Heart left ventricle (tissue), 13 donors: ENCODE measurements around the gene HTR3B.

Experiments
- CTCF ChIP-seq, 12 donors: fragments of 200-600 bp; sonication (generic) in 4 of 12; IDR thresholded peaks; one replicate each; pipeline versions ENCODE4 v1.5.0 to v1.8.0; 2018 to 2022; ENCODE audit warnings: antibody characterized with exemption in 12 of 12, mild to moderate bottlenecking in 5 of 12
- POLR2A ChIP-seq, 2 donors: fragments of 450-650 bp; IDR thresholded peaks; one replicate each; pipeline ENCODE4 v1.6.1; 2017; ENCODE audit warnings: antibody characterized with exemption in 2 of 2, mild to moderate bottlenecking in 2 of 2, moderate library complexity in 2 of 2
- donor health status: ischemic (EF 13 %, LVEDD 7.1; RV severe dilation, severe dysfunction).
- donor health status: DM: no; HTN: yes; CAD: no.
- donor health status: DM: no; HTN: no; CAD: no.
- donor health status: ischemic (EF 25% LVEDD 6.9; RV normal size, moderate dysfunction).
- donor health status: ischemic (EF 25% LVEDD 5.7; RV mildly dilated, moderate dysfunction).
- donor health status: ischemic (EF 35%, LVEDD 5.7; RV mildly dilated, moderate dysfunction).
- donor health status: nonischemic (EF 11% LVEDD 7.7; RV severe dilation, severe dysfunction).
- donor health status: DM: yes; HTN: yes; CAD: no.
- donor health status: PGD.
- donor health status: ischemic (EF 29% LVEDD 5.4; RV normal size, mild dysfunction).
- donor health status: nonischemic (EF 23%, LVEDD 6.1; RV moderate dilation, normal function).

- no peak for TF ChIP-seq CTCF (IDR thresholded peaks at IDR 0.05)
- TF ChIP-seq POLR2A (IDR thresholded peaks at IDR 0.05), result no peak
Observed at GRCh38 chr11:113874581-113875233, 29.9 kb upstream of the HTR3B start.
